ENCODE data around the gene DPYD.
"Not testable (repeated sequence)": the region's sequence is repeated elsewhere in the genome, so short reads cannot be mapped to it uniquely, and the experiment has no call there.

The DPYD gene

GRCh38 chr1:97252076-97252475 is 668.8 kb downstream of the DPYD start:
- no peak for FAIRE-seq
- DNase-seq (ENCODE audit: insufficient read length, low spot score), result no peak

GRCh38 chr1:97247196-97247595 is 673.6 kb downstream of the DPYD start:
- DNase-seq (ENCODE audit: insufficient read length, low spot score) (no peak), FAIRE-seq (no peak)

DNA sequence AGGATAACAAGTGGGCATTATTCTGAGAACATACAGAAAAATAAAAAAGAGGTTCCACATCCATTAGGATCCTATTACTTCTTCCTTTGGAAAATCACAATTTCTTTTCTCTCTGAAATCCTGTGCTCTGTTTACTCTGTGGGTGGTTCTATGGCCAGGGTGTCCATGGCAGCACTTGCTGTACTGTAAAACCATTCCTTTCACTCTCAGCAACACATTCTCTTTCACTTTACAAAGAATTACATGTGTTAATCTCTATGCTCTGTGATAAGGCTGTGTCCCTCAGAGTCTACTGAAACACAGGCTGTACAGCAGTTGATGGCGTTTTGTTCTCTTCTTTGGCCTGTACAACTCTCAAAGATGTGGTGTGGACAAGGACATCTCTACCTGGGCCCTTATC is 675.2 kb downstream of the DPYD start:
- FAIRE-seq, result no peak
- DNase-seq (ENCODE audit: insufficient read length, low spot score), result no peak

- no peak for DNase-seq (ENCODE audit: insufficient read length, low spot score)
These were observed 675.8 kb downstream of the DPYD start for GRCh38 chr1:97245026-97245425.

DNA sequence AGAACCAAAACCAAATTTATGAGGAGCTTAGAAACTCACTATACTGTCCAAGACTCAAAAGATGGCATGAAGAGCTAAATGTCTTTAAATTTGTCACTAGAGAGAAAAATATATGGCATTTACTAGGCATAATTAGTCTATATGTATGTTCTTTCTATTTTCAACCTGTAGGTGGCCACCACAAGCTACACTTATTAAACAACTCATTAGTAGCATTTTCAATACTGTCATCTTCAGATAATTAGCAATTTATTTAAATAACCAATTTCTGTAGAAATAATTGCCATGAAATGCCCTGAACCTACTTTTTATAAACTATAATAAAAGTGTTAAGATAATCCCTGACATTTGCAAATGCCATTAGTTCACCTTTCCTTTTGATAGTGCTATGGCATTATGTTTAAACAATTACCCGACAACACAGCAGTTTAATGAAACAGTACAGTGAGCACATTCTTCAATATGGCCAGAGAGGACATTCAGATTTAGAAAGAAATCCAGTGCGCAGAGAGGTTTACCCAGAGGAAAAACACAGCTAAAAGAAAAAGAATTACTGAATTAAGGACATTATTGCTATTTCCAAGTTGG is 676.8 kb downstream of the DPYD start:
- no peak for FAIRE-seq
- DNase-seq (ENCODE audit: insufficient read length, low spot score), result no peak

More at GRCh38 chr1:97245026-97245425, 675.8 kb downstream of the DPYD start:
- no peak for FAIRE-seq

GRCh38 chr1:97238816-97239215 is 682.0 kb downstream of the DPYD start:
- FAIRE-seq (no peak), DNase-seq (ENCODE audit: insufficient read length, low spot score) (no peak)

DNA sequence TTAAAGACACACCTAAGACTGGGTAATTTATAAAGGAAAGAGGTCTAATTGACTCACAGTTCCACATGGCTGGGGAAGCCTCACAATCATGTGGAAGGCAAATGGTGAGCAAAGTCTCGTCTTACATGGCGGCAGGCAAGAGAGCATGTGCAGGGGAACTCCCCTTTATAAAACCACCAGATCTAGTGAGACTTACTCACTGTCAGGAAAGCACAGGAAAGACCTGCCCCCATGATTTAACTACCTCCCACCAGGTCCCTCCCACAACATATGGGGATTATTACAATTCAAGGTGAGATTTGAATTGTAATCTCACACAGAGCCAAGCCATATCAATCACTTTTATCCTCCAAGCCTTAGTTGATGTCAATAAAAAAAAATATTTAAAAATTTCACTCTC is 689.5 kb downstream of the DPYD start:
- not testable (repeated sequence) for FAIRE-seq

GRCh38 chr1:97212671-97213070 is 708.2 kb downstream of the DPYD start:
- DNase-seq (ENCODE audit: insufficient read length, low spot score) (no peak), FAIRE-seq (no peak)

More for the DNA sequence above, 689.5 kb downstream of the DPYD start:
- not testable (repeated sequence) for DNase-seq (ENCODE audit: insufficient read length, low spot score)

DNA sequence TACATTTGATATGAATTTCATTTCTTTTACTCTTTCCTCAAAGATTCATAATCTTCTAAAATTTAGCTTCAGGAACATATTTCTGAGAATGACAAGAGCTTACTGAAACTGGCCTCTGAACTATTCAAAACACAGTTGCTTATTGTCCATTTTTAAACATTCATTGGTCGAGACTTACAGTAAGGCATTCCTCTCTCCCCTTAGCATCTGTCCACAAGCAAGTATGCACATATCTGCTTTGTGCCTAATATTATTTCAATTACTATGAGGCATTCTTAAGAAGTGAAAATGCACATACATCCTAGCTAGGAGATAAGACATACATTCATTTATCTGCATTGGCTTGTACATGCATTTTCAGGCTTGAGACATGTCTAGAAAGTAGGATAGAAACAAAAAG is 710.5 kb downstream of the DPYD start:
- no peak for FAIRE-seq

DNA sequence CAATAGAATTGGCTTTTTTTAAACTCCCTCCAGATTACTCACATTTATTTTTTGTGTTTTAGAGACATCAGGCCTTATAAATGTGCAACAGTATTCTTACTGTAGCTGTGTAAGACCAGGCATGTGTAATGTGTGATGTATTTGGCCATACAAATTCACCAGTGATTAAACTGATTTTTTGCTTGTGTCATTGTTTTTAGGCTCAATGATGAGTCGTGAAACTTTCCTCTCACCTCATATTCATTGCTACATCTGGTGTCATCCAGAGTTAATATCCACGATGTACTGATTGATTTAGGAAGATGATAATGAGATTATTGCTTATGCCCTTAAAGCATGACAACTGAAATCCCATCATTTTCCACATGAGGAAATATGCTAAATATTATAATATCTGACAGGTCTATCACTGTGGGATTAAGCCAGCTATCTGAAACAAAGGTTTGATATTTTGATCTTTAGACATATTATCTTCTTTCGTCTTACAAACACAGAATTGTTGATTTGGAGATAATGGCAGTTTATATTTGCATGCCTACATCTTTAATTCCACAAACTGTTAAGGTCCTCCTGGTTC is 711.4 kb downstream of the DPYD start:
- DNase-seq (ENCODE audit: insufficient read length, low spot score), result no peak
- no peak for FAIRE-seq

More for the DNA sequence above, 710.5 kb downstream of the DPYD start:
- DNase-seq (ENCODE audit: insufficient read length, low spot score), result no peak

DNA sequence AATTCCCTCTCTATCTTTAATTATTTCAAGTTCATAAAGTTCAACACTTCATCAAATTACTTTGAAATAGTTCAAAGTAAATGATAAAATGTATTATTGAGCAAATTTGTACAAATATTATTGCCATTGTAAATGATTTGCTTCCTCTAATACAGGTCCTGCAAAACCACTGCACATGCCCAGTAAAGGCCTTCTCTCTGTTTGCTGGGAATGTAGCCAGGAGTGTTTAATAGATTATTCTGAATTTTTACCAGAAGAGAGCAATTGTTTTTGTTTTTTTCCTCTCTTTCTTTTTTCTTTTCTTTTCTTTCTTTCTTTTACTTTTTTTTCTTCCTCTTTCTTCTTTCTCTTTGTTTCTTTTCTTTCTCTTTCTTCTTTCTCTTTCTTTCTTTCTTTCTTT is 713.0 kb downstream of the DPYD start:
- DNase-seq (ENCODE audit: insufficient read length, low spot score) (no peak), FAIRE-seq (no peak)

- DNase-seq (ENCODE audit: insufficient read length, low spot score) (no peak), FAIRE-seq (no peak)
These were observed 716.4 kb downstream of the DPYD start for GRCh38 chr1:97204468-97204867.

- DNase-seq (ENCODE audit: insufficient read length, low spot score), result no peak
- FAIRE-seq, result no peak
These were observed 718.1 kb downstream of the DPYD start for GRCh38 chr1:97202481-97203380.

- no peak for DNase-seq (ENCODE audit: insufficient read length, low spot score)
- FAIRE-seq, result no peak
These were observed 719.2 kb downstream of the DPYD start for GRCh38 chr1:97201641-97202040.

DNA sequence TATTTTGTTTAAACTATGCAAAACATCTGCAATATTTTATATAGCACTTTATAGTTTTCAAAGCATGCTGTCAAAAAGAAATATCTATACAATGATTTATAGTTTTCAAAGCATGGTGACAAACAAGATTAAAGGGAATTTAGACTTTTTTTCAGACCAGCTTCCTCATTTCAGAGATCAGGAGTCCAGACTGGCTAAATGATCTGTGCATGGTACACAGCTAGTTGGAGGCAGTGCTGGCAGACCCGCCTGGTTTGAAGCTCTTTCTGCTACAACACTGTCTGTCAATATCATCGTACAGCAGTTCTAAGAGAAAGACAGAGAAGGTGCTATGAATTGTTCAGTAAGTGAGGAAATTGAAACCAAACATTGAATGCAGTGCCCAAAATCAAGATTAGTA is 720.2 kb downstream of the DPYD start:
- DNase-seq (ENCODE audit: insufficient read length, low spot score), result no peak
- no peak for FAIRE-seq

DNA sequence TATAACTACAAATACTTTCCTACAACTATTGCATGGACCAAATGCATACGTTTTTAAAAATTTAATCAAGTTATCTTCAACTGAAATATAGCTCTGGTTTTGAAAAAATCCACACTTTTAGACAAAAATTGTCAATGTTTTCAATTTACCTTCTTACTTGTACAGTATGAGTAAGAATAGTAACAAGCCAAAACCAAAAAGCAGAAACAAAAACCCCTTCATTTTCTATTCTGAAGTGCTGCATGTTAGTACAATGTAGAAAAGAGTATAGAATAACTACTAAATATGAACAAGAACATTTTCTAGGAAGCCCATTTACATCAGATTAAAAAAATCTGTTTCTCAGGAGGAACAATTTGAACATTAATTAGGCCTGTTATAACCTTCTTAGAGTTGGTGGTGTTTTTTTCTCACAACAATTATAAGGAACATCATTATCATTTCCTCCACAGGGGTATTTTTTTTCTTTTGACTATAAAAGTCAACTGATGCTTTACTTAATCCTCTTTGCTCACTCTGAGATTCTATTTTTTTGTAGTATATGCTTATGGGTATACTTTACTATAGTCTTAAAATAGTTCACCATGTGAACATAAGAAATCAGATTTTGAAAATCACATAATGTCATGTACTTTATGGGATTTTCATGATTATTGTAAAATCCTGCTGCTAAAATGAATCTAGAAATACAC is 723.9 kb downstream of the DPYD start:
- FAIRE-seq (no peak), DNase-seq (ENCODE audit: insufficient read length, low spot score) (no peak)

DNA sequence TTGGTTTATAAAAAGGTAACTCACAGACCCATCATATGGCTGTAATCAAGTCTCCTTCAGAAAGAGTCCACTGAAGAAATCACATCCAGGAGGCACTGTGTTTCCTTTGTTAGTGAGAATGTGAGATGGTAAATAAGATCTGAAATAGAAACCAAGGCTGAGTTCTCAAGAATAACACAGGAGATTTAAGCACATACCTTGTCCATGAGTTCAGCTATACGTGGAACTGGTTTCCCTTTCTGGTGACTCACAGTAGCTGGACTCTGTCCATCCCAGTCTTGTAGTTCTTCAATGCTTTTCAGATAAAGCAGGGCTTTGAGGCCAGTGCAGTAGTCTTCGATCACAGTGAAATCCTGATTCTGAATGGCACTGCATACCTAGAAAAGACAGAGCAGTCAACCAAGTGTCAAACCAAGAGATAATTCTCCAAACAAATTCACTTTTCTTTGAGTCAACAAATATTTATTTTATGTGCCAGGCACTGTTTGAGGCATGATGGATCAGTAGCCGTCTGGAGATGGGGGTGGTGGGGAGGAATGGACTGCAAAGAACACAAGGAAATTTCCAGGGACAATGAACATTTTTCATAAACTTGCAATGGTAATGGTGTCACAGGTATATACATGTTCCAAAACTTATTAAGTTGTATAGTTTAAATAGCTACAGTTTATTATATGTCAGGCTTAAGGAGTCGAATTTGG is 727.8 kb downstream of the DPYD start:
- FAIRE-seq, result no peak

DNA sequence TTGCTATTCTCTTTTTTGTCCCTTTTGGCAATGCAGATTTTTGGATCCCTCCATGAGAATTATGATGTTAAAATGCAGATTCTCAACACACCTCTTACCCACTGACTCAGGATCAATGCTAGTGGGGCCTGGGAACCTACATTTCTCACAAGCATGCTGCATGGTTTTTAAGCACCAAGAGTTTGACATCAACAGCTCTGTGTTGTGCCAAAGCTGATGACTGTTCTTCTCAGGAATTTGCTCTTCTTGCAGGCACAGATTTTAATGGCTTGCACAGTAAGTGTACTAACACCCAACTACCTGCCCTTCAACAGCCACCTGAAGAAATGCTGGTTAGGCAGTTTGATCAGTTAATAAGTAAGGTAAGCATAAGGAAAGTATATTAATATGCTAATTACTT is 730.5 kb downstream of the DPYD start:
- DNase-seq (ENCODE audit: insufficient read length, low spot score), result no peak
- FAIRE-seq, result no peak

More for the DNA sequence above, 727.8 kb downstream of the DPYD start:
- no peak for DNase-seq (ENCODE audit: insufficient read length, low spot score)

- DNase-seq (ENCODE audit: insufficient read length, low spot score) (no peak), FAIRE-seq (peak; percentile 54)
These were observed 734.5 kb downstream of the DPYD start for GRCh38 chr1:97186381-97186780.

- DNase-seq (ENCODE audit: insufficient read length, low spot score), result no peak
- FAIRE-seq, result no peak
These were observed 746.7 kb downstream of the DPYD start for GRCh38 chr1:97174039-97174704.
